ENCODE results near the gene CT45A1.
"Not testable (repeated sequence)": the region's sequence is repeated elsewhere in the genome, so short reads cannot be mapped to it uniquely, and the experiment has no call there.

Gene CT45A1, protein sequence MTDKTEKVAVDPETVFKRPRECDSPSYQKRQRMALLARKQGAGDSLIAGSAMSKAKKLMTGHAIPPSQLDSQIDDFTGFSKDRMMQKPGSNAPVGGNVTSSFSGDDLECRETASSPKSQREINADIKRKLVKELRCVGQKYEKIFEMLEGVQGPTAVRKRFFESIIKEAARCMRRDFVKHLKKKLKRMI

DNA sequence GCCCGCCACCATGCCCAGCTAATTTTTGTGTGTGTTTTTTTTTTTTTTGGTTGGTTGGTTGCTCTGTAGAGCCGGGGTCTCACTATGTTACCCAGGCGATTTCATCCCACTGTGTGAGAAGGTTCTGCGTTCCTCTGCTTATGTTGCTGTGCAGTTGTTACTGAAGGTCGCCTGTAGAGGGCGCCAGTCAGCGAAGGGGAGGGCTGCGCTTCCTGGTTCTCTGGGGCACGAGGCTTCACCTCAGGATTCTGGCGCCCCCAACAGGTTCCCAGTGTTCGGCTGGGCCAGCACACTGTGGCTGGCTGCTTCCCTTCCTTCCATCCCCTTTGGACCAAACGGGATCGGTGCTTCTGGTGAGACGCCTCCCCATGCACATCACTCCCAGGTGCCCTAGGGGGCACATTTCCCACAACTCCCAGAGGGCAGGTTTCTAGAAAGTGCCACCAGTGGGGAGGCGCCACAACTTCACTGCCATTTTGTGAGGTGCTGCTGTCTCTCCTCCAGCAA lies at the start of gene CT45A1:
TSS of gene CT45A1 (plus strand) at position 457 of the 507 bp plus-strand sequence. CDS start 5,302 bp downstream, outside the sequence.
- H3K4me3 Mint-ChIP-seq; H3K9me3 Mint-ChIP-seq; H3K27ac Mint-ChIP-seq; H3K27me3 Mint-ChIP-seq; H3K36me3 Mint-ChIP-seq (ENCODE audit: low read depth); intact Hi-C loops (cut with micrococcal nuclease); H3K4me1 Mint-ChIP-seq (ENCODE audit: low read depth): not testable (repeated sequence)

DNA sequence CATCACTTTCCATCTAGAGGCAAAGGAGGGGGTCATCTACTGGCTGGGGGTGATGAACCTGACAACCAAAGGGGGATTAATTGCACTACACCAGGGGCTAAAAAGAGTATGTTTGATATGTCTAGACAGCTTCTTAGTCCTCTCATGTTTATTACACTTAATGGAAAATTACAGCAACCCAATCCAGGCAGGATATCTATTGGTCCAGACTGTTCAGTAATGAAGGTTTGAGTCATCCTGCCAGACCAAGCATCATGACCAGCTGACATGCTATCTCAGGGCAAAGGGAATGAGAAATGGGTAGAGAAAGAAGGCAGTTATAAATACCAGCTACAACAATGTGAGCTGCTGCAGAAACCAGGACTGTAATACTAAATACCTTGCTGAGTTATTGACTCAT lies 40.5 kb upstream of the CT45A1 start:
- H3K9me3 Mint-ChIP-seq; H3K27ac Mint-ChIP-seq; H3K27me3 Mint-ChIP-seq; H3K4me1 Mint-ChIP-seq (ENCODE audit: low read depth); H3K36me3 Mint-ChIP-seq (ENCODE audit: low read depth); H3K4me3 Mint-ChIP-seq; intact Hi-C loops (cut with micrococcal nuclease): not testable (repeated sequence)

GRCh38 chrX:135688137-135688536 lies 25.3 kb upstream of the CT45A1 start:
- Mint-ChIP-seq H3K27me3 (no peaks in the 10 kb centered on the region), H3K4me3 (no peak overlapping the region), H3K4me1 (ENCODE audit: low read depth) (no peaks in the 10 kb centered on the region), H3K27ac (no peak overlapping the region), H3K9me3 (no peaks in the 10 kb centered on the region), H3K36me3 (ENCODE audit: low read depth) (no peaks in the 10 kb centered on the region)
- intact Hi-C loops (cut with micrococcal nuclease): no loop called here

DNA sequence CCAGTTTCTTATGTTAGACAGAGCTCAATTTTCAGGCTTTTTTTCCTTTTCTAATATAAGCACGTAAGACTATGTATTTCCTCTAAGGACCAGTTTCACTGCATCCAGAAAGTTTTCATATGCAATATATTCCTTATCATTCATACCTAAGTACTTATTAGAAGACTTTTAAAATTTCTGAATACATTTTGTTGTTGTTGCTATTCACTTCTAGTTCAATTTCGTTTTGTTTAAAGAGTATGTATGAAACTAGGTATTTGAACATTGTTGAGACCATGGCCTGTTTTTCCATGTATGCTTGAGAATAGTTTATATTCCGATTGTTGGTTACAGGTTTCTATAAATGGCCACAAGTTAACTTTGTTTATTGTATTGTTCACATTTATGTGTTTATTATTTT lies 18.0 kb upstream of the CT45A1 start:
- no peak overlapping the region for H3K4me3 Mint-ChIP-seq
- H3K9me3 Mint-ChIP-seq: no peaks in the 10 kb centered on the region
- no peak overlapping the region for H3K27ac Mint-ChIP-seq
- no peaks in the 10 kb centered on the region for H3K27me3 Mint-ChIP-seq
- H3K36me3 Mint-ChIP-seq (ENCODE audit: low read depth): no peaks in the 10 kb centered on the region
- no peaks in the 10 kb centered on the region for H3K4me1 Mint-ChIP-seq (ENCODE audit: low read depth)
- intact Hi-C loops (cut with micrococcal nuclease): no loop called here

GRCh38 chrX:135697601-135698000 lies 15.8 kb upstream of the CT45A1 start:
- Mint-ChIP-seq H3K27ac (no peak overlapping the region), H3K4me1 (ENCODE audit: low read depth) (no peaks in the 10 kb centered on the region), H3K27me3 (no peaks in the 10 kb centered on the region), H3K4me3 (no peak overlapping the region), H3K36me3 (ENCODE audit: low read depth) (no peaks in the 10 kb centered on the region), H3K9me3 (no peaks in the 10 kb centered on the region)
- intact Hi-C loops (cut with micrococcal nuclease): no loop called here

GRCh38 chrX:135698924-135699323 lies 14.5 kb upstream of the CT45A1 start:
- H3K27me3 Mint-ChIP-seq: no peaks in the 10 kb centered on the region
- intact Hi-C loops (cut with micrococcal nuclease): no loop called here
- no peaks in the 10 kb centered on the region for H3K4me1 Mint-ChIP-seq (ENCODE audit: low read depth)
- no peak overlapping the region for H3K4me3 Mint-ChIP-seq
- H3K27ac Mint-ChIP-seq: no peak overlapping the region
- H3K9me3 Mint-ChIP-seq: no peaks in the 10 kb centered on the region
- no peaks in the 10 kb centered on the region for H3K36me3 Mint-ChIP-seq (ENCODE audit: low read depth)

GRCh38 chrX:135707880-135708279 lies 5.6 kb upstream of the CT45A1 start:
- Mint-ChIP-seq H3K4me1 (ENCODE audit: low read depth) (no peaks in the 10 kb centered on the region), H3K4me3 (no peak overlapping the region), H3K27me3 (no peaks in the 10 kb centered on the region), H3K27ac (no peak overlapping the region), H3K9me3 (no peaks in the 10 kb centered on the region), H3K36me3 (ENCODE audit: low read depth) (no peaks in the 10 kb centered on the region)
- intact Hi-C loops (cut with micrococcal nuclease): no loop called here

GRCh38 chrX:135713795-135714194 lies 356 bp downstream of the CT45A1 start:
- Mint-ChIP-seq H3K36me3 (ENCODE audit: low read depth) (no peaks in the 10 kb centered on the region), H3K27ac (no peak overlapping the region), H3K27me3 (no peaks in the 10 kb centered on the region), H3K4me1 (ENCODE audit: low read depth) (no peaks in the 10 kb centered on the region), H3K9me3 (no peaks in the 10 kb centered on the region), H3K4me3 (no peak overlapping the region)
- intact Hi-C loops (cut with micrococcal nuclease): no loop called here

DNA sequence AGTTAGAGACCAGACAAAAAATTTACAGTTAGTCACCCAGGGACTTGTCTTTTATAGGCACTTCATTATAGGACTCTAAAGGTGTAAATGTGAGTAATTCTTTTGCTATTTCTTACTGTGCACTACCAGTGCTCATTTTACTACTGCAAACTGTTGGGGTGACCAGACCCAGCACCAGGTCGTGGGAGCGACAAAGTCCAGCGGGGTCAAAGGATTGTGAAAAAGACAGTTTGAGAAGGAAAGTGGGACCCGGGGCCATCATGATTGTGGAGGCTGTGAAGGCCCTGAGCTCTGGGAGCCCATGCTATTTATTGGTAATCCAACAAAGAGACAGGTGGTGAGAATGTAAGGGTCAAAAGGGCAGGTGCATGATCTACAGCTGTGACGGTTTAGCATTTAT lies 21.2 kb downstream of the CT45A1 start:
- H3K36me3 Mint-ChIP-seq (ENCODE audit: low read depth); H3K27ac Mint-ChIP-seq; H3K27me3 Mint-ChIP-seq; H3K9me3 Mint-ChIP-seq; H3K4me3 Mint-ChIP-seq; H3K4me1 Mint-ChIP-seq (ENCODE audit: low read depth); intact Hi-C loops (cut with micrococcal nuclease): not testable (repeated sequence)

DNA sequence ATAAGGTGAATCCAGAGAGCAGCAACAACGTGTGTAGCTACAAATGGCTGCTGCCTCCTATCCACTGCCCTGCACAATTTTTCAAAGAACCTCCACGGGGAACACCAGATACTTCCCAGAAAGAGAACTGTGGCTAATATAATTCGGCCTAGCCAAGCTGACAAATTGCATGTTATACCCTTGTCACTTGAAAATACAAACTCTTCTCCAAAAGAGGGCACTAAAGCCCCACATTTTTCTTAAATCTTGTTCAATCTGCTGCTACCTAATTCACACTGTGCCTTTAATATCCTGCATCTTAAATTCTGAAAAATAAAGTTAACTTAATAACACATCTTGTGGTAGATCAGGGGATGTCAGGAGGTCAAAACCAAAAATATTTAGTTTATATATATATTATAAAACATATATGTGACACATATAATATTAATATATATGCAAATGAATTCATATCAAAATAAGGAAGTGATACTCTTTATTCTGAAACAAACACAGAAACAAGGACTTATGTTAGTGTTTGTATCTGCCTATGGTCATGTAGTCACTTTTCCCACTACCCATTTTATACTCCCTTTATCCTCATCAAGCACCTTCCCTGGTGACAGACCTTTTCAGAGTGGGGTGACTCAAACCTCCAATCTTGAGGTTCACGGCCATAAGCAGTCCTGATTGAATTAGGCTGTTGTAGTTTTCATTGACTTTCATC lies 24.1 kb downstream of the CT45A1 start:
- Mint-ChIP-seq H3K4me1 (ENCODE audit: low read depth) (no peaks in the 10 kb centered on the region), H3K4me3 (no peak overlapping the region), H3K27me3 (peaks cover 4% of the 10 kb centered on the region), H3K9me3 (no peaks in the 10 kb centered on the region), H3K27ac (no peak overlapping the region), H3K36me3 (ENCODE audit: low read depth) (no peaks in the 10 kb centered on the region)
- intact Hi-C loops (cut with micrococcal nuclease): no loop called here

GRCh38 chrX:135740681-135741149 lies 27.3 kb downstream of the CT45A1 start:
- intact Hi-C loops (cut with micrococcal nuclease): no loop called here
- no peak overlapping the region for H3K27ac Mint-ChIP-seq
- H3K4me3 Mint-ChIP-seq: peak overlapping the region; percentile 52
- no peaks in the 10 kb centered on the region for H3K36me3 Mint-ChIP-seq (ENCODE audit: low read depth)
- no peaks in the 10 kb centered on the region for H3K4me1 Mint-ChIP-seq (ENCODE audit: low read depth)
- H3K27me3 Mint-ChIP-seq: peaks cover 4% of the 10 kb centered on the region
- no peaks in the 10 kb centered on the region for H3K9me3 Mint-ChIP-seq

DNA sequence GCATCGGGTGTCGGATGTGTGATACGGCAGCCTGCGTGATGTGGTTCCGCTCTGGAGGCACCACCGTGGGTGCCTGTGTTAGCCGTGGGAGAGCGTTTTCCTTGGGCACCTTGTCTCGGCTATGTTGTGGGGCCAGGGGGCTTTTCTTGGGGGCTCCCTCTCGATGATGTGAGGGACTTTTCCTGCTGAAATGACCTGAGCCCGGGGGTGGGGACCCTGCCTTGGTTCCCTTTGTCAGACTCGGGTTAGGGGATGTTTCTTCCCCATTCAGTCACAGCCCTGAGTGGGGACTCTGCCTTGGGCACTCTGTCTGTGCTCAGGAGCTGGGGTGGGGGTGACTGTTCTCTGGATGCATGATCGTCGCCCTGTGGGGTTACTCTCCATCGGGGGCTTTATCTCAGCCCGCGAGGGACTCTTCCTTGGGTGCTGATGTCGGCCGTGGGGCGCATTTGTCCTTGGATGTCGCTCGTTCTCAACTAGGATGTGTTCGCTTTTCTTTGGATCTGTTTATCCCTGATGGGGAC lies 27.8 kb downstream of the CT45A1 start:
- Mint-ChIP-seq H3K4me3 (no peak overlapping the region), H3K36me3 (ENCODE audit: low read depth) (no peaks in the 10 kb centered on the region), H3K27ac (no peak overlapping the region), H3K27me3 (peaks cover 4% of the 10 kb centered on the region), H3K9me3 (no peaks in the 10 kb centered on the region), H3K4me1 (ENCODE audit: low read depth) (no peaks in the 10 kb centered on the region)
- intact Hi-C loops (cut with micrococcal nuclease): no loop called here

GRCh38 chrX:135744739-135745138 lies 31.3 kb downstream of the CT45A1 start:
- H3K9me3 Mint-ChIP-seq; H3K36me3 Mint-ChIP-seq (ENCODE audit: low read depth); H3K27me3 Mint-ChIP-seq; H3K4me3 Mint-ChIP-seq; intact Hi-C loops (cut with micrococcal nuclease); H3K4me1 Mint-ChIP-seq (ENCODE audit: low read depth); H3K27ac Mint-ChIP-seq: not testable (repeated sequence)

GRCh38 chrX:135768091-135768490 lies 54.7 kb downstream of the CT45A1 start, which contains the start of gene CT45A3:
Gene CT45A3 (minus strand): TSS chrX:135768191. CDS start chrX:135764444, 3,747 bp downstream.
- H3K36me3 Mint-ChIP-seq (ENCODE audit: low read depth); H3K4me1 Mint-ChIP-seq (ENCODE audit: low read depth); intact Hi-C loops (cut with micrococcal nuclease); H3K27me3 Mint-ChIP-seq; H3K27ac Mint-ChIP-seq; H3K9me3 Mint-ChIP-seq; H3K4me3 Mint-ChIP-seq: not testable (repeated sequence)
